Muscle layer of duodenum (tissue), 2 donors: Measurements from ENCODE around the gene OR2C3.

Experiments
- H3K27ac ChIP-seq: one replicate; pipeline ENCODE4 v1.7.0; 2013; ENCODE audit warnings: mild to moderate bottlenecking, low read length
- H3K27me3 ChIP-seq: one replicate; pipeline ENCODE4 v1.7.0; 2013; ENCODE audit warnings: low read depth, mild to moderate bottlenecking, control low read depth, low read length
- H3K36me3 ChIP-seq, 2 donors: one replicate each; pipeline ENCODE4 v1.7.0; 2013; ENCODE audit warnings: low read length in 2 of 2, control low read depth in 1 of 2, mild to moderate bottlenecking in 1 of 2; ENCODE audit not compliant: insufficient read depth in 2 of 2, control insufficient read depth in 1 of 2
- H3K4me1 ChIP-seq, 2 donors: one replicate each; pipeline ENCODE4 v1.7.0; 2013; ENCODE audit warnings: low read length in 2 of 2, mild to moderate bottlenecking in 2 of 2, control low read depth in 1 of 2, moderate library complexity in 1 of 2; ENCODE audit not compliant: insufficient read depth in 2 of 2, control insufficient read depth in 1 of 2
- H3K4me3 ChIP-seq, 2 donors: one replicate each; pipeline ENCODE4 v1.7.0; 2013; ENCODE audit warnings: low read length in 2 of 2, low read depth in 1 of 2, mild to moderate bottlenecking in 1 of 2
- H3K9me3 ChIP-seq, 2 donors: one replicate each; pipeline ENCODE4 v1.7.0; 2013; ENCODE audit warnings: low read length in 2 of 2, control low read depth in 1 of 2, mild to moderate bottlenecking in 1 of 2; ENCODE audit not compliant: control insufficient read depth in 1 of 2
- donor health status: healthy.

OR2C3 gene

DNA sequence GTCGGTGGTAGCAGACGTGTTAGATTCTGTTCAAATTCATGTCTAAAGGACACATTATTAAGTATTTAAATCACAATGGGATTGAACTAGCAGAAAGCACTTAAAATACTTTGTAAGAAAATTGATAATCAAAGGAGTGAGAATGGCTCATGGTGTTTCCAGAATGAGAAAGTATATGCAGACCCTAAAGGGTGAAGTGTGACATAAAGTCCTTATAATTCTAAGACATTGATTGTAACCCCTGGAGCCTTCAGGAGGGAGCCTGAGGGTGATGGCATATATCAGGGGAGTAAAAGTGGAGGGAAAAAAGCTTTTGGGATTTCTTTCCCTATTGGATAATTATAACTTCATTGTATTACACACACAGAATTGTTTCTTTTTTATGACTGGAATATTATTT is at the start of gene OR2C3:
Gene OR2C3, minus strand, starts transcription at position 101 of the 400 bp plus-strand sequence. CDS start 3,929 bp downstream, outside the sequence.
- Histone ChIP-seq H3K4me3 (no peak within 1 kb of the TSS), H3K4me1 (no peaks in the 10 kb centered on the region), H3K36me3 (no peaks in the 10 kb centered on the region), H3K27me3 (no peaks in the 10 kb centered on the region), H3K27ac (no peak within 1 kb of the TSS), H3K9me3 (no peaks in the 10 kb centered on the region)

DNA sequence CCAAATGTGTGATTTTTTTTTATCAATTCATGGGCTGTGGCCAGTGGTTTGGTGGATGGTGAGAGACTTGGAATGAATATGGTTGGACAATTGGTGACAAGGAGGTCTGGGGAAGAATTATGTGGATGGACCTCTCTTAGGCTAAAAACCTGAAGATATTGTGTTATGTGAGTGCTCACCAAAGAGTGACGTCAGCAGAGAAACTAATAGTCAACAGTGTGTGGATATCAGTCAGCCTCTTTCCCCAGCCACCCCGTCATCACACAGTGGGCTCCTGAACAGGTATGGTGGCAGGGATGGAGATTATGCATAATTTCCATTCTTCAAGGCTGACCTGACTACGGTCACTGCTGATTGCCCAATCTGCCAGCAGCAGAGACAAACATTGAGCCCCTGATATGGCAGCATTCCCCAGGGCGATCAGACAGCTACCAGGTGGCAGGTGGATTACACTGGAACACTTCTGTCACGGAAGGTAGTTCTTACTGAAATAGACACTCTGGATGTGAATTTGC is 42.8 kb upstream of the OR2C3 start:
- Histone ChIP-seq H3K27me3 (no peaks in the 10 kb centered on the region), H3K27ac (no peak overlapping the region), H3K4me3 (no peak overlapping the region), H3K36me3 (no peaks in the 10 kb centered on the region), H3K9me3 (no peaks in the 10 kb centered on the region), H3K4me1 (no peaks in the 10 kb centered on the region)

DNA sequence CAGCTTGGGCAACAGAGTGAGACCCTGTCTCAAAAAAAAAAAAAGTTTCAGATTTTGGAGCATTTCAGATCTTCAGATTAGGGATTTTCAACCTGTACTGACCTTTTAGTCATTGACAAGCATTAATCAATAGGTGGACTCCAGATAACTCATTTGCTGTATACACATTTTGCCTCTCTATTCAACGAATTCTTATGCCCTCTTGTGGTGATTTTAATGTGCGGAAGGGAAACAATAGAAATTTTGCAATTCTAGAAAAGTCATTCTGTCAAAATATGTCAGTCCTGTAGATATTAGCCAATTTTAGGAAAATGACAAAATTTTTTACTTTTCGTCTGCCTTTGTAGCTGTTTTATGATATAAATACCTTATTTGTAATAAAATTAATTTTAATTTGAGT is 40.3 kb upstream of the OR2C3 start:
- no peaks in the 10 kb centered on the region for H3K4me1 ChIP-seq
- no peaks in the 10 kb centered on the region for H3K36me3 ChIP-seq
- H3K9me3 ChIP-seq = no peaks in the 10 kb centered on the region
- H3K27ac ChIP-seq = no peak overlapping the region
- no peak overlapping the region for H3K4me3 ChIP-seq
- no peaks in the 10 kb centered on the region for H3K27me3 ChIP-seq

DNA sequence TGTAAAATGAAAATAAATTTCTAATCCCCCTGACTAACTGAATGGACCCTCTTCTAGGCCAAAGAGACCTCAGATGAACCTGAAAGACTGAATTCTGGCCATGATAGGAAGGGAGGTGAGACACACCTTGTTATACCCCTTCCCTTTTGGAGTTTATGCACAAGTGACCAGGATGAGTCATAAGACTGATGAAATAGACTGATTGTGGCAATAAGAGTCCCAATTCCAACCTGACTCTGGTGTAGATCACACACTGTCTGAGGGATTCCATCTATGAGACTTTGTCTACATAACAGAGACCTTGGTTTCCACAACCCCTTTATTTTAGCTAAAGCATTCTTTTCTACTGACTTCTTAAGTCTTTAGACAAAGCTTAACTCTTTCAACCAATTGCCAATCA is 38.4 kb upstream of the OR2C3 start:
- H3K4me3 ChIP-seq = no peak overlapping the region
- no peaks in the 10 kb centered on the region for H3K9me3 ChIP-seq
- H3K27ac ChIP-seq = no peak overlapping the region
- H3K36me3 ChIP-seq = no peaks in the 10 kb centered on the region
- H3K4me1 ChIP-seq = no peaks in the 10 kb centered on the region
- no peaks in the 10 kb centered on the region for H3K27me3 ChIP-seq

DNA sequence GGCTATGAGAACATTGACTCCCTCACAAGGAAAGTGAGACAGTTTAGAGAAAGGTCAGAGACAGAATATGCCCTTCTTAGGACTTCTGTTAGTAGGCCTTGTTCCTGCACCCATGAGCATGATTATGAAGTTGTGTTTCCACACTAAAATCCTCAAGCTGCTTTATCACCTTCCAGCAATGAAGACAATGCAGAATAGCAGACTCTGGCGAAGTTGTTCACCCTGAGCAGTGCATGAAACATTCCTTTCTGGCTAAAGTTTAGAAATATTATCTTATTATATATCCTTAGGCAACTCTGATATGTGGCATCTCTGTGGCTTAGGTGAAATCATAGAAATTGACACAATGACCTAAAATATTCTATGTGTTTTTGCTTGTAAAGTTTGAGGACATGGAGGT is 38.0 kb upstream of the OR2C3 start:
- no peak overlapping the region for H3K27ac ChIP-seq
- H3K36me3 ChIP-seq = no peaks in the 10 kb centered on the region
- H3K9me3 ChIP-seq = no peaks in the 10 kb centered on the region
- H3K4me3 ChIP-seq = no peak overlapping the region
- no peaks in the 10 kb centered on the region for H3K27me3 ChIP-seq
- no peaks in the 10 kb centered on the region for H3K4me1 ChIP-seq

DNA sequence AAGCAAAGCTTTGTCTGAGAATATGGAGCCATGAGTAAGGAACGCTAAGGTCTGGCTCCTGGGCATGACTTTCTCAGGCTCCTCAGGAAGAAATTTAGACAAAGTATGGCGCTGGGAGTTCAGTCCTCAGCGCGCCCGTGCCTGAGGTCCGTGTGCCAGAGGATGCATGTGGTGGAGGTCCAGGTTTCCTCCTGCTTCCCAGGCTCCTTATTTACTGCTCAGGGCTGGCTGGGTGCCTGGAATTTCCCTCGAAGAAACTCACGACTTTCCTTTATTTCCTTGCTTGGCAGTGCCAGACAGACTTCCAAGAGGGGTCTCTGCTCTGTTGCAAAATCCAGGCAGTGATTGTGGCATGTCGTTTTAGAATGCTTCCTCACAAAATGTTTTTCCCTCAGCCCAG is 26.0 kb upstream of the OR2C3 start:
- Histone ChIP-seq H3K4me1 (no peaks in the 10 kb centered on the region), H3K4me3 (no peak overlapping the region), H3K36me3 (no peaks in the 10 kb centered on the region), H3K27me3 (no peaks in the 10 kb centered on the region), H3K27ac (no peak overlapping the region), H3K9me3 (no peaks in the 10 kb centered on the region)

DNA sequence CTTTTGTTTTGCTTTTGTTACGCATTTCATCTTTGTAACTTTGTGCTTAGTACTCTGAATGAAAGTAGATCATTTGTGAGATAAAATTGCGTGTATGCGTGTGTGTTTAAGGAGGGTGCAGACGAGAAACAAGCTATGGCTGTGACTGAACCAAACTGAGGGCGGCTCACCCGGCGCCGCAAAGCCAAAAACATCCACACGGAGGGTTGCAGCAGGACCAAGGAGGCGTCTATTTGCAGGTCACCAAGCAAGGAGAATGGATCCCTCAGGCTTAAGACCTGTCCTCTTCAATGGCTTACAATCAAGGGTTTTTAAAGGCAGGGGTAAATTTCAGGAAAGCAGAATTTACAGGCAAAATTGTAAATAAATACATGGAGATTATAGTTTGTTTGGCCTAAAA is 25.5 kb upstream of the OR2C3 start:
- Histone ChIP-seq H3K4me3 (no peak overlapping the region), H3K27me3 (no peaks in the 10 kb centered on the region), H3K4me1 (no peaks in the 10 kb centered on the region), H3K9me3 (no peaks in the 10 kb centered on the region), H3K36me3 (no peaks in the 10 kb centered on the region), H3K27ac (no peak overlapping the region)

DNA sequence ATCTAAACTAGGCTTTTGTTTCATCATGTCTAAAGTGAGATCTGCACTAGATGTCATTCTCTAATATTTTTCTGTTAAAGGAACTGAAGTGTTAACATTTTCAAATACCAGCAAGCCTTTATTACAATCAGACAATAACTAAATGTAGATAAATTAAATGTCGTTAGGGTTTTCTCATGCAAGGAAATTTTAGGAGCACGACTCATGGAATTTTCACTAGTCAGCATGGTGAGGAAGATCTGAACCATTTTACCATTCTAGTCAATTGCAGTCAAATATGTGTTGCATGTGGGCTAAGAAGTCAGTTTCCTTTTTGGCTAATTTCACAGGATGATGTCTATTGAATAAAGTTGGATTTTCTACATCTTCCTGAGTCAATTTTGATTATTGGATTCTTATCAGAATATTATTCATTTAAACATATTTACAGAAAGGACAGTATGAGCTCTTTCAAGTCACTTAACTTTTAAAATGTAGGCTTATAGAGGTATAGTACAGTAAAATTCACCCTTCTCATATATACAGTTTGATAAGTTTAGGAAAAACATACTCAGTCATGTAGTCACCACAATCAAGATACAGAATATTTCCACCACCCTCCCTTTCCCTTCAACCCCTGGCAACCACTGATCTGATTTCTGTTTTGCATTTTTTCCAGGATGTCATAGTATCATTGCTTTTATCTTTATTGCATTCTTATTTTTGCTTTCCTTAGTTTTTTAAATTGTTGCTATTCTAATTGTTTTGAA is 21.9 kb upstream of the OR2C3 start:
- no peak overlapping the region for H3K27ac ChIP-seq

DNA sequence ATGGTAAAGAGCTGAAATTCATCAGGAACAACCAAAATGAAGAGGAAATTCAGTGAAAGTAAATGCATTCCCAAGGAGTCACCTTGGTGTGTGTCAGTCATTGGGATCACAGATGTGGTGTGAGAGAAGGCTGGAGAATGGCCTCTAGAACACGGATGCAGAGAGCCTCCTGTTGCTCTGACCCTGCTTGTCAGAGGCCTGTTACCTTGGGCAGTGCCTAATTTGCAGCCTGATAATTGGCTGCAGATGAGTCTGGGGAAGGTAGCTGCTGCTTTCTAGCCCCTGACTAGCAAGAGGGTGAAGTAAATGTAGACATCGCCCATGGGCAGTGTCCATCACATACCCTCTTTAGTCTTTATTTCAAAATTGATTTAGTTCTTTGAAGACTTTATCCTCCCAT is 16.0 kb upstream of the OR2C3 start:
- Histone ChIP-seq H3K27me3 (no peaks in the 10 kb centered on the region), H3K27ac (no peak overlapping the region), H3K4me1 (no peaks in the 10 kb centered on the region), H3K9me3 (no peaks in the 10 kb centered on the region), H3K4me3 (no peak overlapping the region), H3K36me3 (no peaks in the 10 kb centered on the region)

More for the DNA sequence above, 21.9 kb upstream of the OR2C3 start:
- no peak overlapping the region for H3K4me3 ChIP-seq
- H3K27me3 ChIP-seq = no peaks in the 10 kb centered on the region
- no peaks in the 10 kb centered on the region for H3K4me1 ChIP-seq
- no peaks in the 10 kb centered on the region for H3K36me3 ChIP-seq
- no peaks in the 10 kb centered on the region for H3K9me3 ChIP-seq

DNA sequence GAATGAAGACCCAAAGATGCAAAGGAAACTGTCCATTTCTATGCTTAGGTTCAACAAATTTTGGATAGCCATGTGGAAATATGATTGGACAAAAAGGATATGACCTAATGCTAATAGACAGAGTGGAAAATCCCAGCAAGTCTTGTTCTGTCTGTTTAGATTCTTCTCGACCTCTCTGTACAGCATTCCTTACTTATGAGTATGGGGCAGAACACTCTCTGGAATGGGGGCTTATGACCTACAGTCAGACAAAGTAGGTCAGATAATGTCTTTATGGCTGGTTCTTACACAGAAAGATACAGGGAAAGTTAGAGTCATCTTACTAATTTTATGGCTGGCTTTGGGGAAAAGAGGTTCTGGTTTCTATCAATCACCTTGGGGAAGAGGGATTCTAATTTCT is 15.5 kb upstream of the OR2C3 start:
- Histone ChIP-seq H3K27me3 (no peaks in the 10 kb centered on the region), H3K36me3 (no peaks in the 10 kb centered on the region), H3K27ac (no peak overlapping the region), H3K4me1 (no peaks in the 10 kb centered on the region), H3K4me3 (no peak overlapping the region), H3K9me3 (no peaks in the 10 kb centered on the region)

DNA sequence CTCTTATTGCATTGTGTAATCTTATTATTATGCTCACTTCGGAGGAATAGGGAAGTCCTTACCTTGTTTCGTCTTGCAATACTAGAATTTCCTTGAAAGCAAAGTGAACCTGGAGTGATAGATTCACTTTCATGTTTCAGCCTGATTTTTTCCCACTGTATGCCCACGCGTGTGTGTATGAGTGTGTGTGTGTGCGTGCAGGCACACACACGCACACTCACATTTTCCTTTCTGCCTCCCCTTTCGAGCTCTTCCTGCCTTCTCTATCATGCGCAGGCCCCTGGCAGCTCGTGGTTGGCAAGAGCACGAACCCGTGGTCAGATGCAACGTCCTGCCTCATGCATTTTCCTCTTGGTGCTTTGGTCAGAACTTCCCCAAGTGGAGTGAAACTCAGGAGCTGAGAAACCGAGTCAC is 12.5 kb upstream of the OR2C3 start, which contains the start of gene GCSAML:
Gene GCSAML, plus strand, starts transcription at position 366 of the 414 bp plus-strand sequence. CDS start 58 bp downstream, outside the sequence.
- Histone ChIP-seq H3K4me3 (no peak within 1 kb of the TSS), H3K9me3 (no peaks in the 10 kb centered on the region), H3K27ac (no peak within 1 kb of the TSS), H3K27me3 (no peaks in the 10 kb centered on the region), H3K36me3 (no peaks in the 10 kb centered on the region), H3K4me1 (no peaks in the 10 kb centered on the region)

DNA sequence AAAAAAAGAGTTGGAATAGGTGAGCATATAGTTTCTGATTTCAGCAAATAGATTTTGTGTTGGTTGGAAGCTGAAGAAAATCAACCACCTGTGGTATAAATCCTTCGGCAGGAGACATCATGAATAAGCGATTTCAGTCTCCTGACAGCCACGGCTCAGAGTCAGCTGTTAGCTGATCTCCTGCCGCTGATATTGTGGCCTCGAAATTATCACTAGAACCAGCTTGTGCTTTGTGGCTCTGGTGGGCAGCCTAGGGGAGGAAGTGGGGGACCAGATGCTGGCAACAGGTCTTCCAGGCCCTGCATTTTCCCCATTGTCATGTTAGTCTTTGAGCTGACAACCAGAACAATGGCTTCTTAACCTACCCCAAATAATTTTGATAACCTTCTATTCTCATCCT is 11.9 kb upstream of the OR2C3 start:
- H3K4me1 ChIP-seq = no peaks in the 10 kb centered on the region
- H3K27me3 ChIP-seq = no peaks in the 10 kb centered on the region
- H3K27ac ChIP-seq = no peak overlapping the region
- H3K9me3 ChIP-seq = no peaks in the 10 kb centered on the region
- H3K36me3 ChIP-seq = no peaks in the 10 kb centered on the region
- H3K4me3 ChIP-seq = no peak overlapping the region
